ENCODE measurements around the gene MAN1C1. TPM values are rescaled to one million over a fixed set of nuclear protein-coding genes. Genes with fewer than 3 reads are reported as not detected.

MAN1C1 gene
- total RNA-seq, 1 experiment from 2014 or later, result 1.2 TPM

GRCh38 chr1:25631750-25632485 is 15.3 kb downstream of the MAN1C1 start:
- ChIA-PET RAD21 (ENCODE audit: low non-redundant PET in 1 of 2, low total read pairs in 2 of 2, uncharacterized antibody in 2 of 2, unreplicated experiment in 2 of 2) (no interaction called here), POLR2A (no interaction called here), CTCF (interaction anchor here (1.0 kb wide), 1 partner anchor 12 kb away, joined by 4 read pairs; no protein-coding TSS in a partner anchor)
- Histone ChIP-seq H4K20me1 (ENCODE audit: insufficient read depth) (no peaks in the 10 kb centered on the region), H3K36me3 (ENCODE audit: control insufficient read depth in 1 of 2, insufficient read depth in 2 of 2, low read length in 2 of 2) (no peaks in the 10 kb centered on the region), H3K27ac (ENCODE audit: low read depth, low read length) (no peak overlapping the region), H2AFZ (ENCODE audit: low read depth, low read length, poor library complexity, severe bottlenecking) (no peak overlapping the region), H3K27me3 (ENCODE audit: insufficient read depth, low read length) (0 out of 2 replicates have a peak, but pooled peaks cover 3% of the 10 kb centered on the region), H3K9me3 (ENCODE audit: control insufficient read depth in 1 of 2, insufficient read depth in 1 of 2, low read depth in 1 of 2, low read length in 2 of 2) (no peaks in the 10 kb centered on the region), H3K79me2 (ENCODE audit: insufficient read depth, low read length) (no peaks in the 10 kb centered on the region), H3K9ac (ENCODE audit: low read length) (no peak overlapping the region), H3K9me2 (ENCODE audit: insufficient read depth) (no peaks in the 10 kb centered on the region), H3K4me2 (ENCODE audit: low read length) (no peak overlapping the region), H3K4me3 (replicated peaks in 1 of 2; ENCODE audit: low read depth in 1 of 2, low read length in 2 of 2) (no peak overlapping the region), H3K4me1 (ENCODE audit: control insufficient read depth in 1 of 2, insufficient read depth in 2 of 2, low read length in 2 of 2) (no peaks in the 10 kb centered on the region)
- ATAC-seq (no peak), DNase-seq (ENCODE audit: low read depth, low spot score) (no peak)
- TF ChIP-seq RAD21 (IDR thresholded peaks at IDR 0.05; ENCODE audit: low read depth), result no peak
- no peak for TF ChIP-seq ZBTB33 (IDR thresholded peaks at IDR 0.05; ENCODE audit: extremely low read depth, insufficient replicate concordance, low read length)
- no peak for TF ChIP-seq REST (IDR thresholded peaks at IDR 0.05; ENCODE audit: low read depth)
- TF ChIP-seq CBX3 (IDR thresholded peaks at IDR 0.05; ENCODE audit: low read depth), result no peak
- no peak for TF ChIP-seq ZNF274 (IDR thresholded peaks at IDR 0.05; ENCODE audit: low read depth, low read length)
- no peak for TF ChIP-seq EZH2 (IDR thresholded peaks at IDR 0.05)
- TF ChIP-seq ZFX (IDR thresholded peaks at IDR 0.05), result no peak
- TF ChIP-seq SRF (IDR thresholded peaks at IDR 0.05; ENCODE audit: low read depth), result no peak
- no peak for TF ChIP-seq YY1 (IDR thresholded peaks at IDR 0.05; ENCODE audit: extremely low read depth, insufficient replicate concordance, low read depth, low read length)
- no peak for TF ChIP-seq FOSL1 (IDR thresholded peaks at IDR 0.05; ENCODE audit: low read depth)
- TF ChIP-seq SIN3A (IDR thresholded peaks at IDR 0.05; ENCODE audit: low read depth), result no peak
- no peak for TF ChIP-seq CTCF (IDR thresholded peaks at IDR 0.05 in 2 of 3, conservative IDR thresholded peaks at IDR 0.05 in 1 of 3; ENCODE audit: borderline replicate concordance in 1 of 3, insufficient read depth in 1 of 3, low read depth in 2 of 3, low read length in 2 of 3)
- no peak for TF ChIP-seq EZH2phosphoT487 (IDR thresholded peaks at IDR 0.05; ENCODE audit: borderline replicate concordance)
- no peak for TF ChIP-seq ATF3 (IDR thresholded peaks at IDR 0.05)
- no peak for TF ChIP-seq ELF1 (IDR thresholded peaks at IDR 0.05; ENCODE audit: borderline replicate concordance, low read depth)
- TF ChIP-seq CEBPB (IDR thresholded peaks at IDR 0.05; ENCODE audit: low read depth), result no peak
- no peak for TF ChIP-seq EGR1 (IDR thresholded peaks at IDR 0.05; ENCODE audit: low read depth)
- no TSS peak for BruUV-seq (replicated peaks)
- intact Hi-C loops (cut with micrococcal nuclease), result no loop called here

Measured in HCT116 (cell line).